K562 treated with DMSO at 1 percent for 24 hours (cell line): ENCODE data around the gene MTR. TPM values are rescaled to one million over a fixed set of nuclear protein-coding genes. Genes with fewer than 3 reads are reported as not detected.

Experiments
- total RNA-seq: library from RNA; unstranded; fragments of 300-600 nt; gene quantifications from 2 replicates; pipeline ENCODE4 v1.2.3, GENCODE V29; 2022; ENCODE audit warnings: low read depth; ENCODE audit not compliant: insufficient read depth

The MTR gene
- 8.1 and 9.0 TPM in 2 replicates for total RNA-seq

GRCh38 chr1:236795035-236795756 lies at the start of gene MTR:
Gene MTR, plus strand, starts transcription at chr1:236795292. Its CDS starts 412 bp downstream, at chr1:236795704.

Other genes starting within 250 kb of the MTR start
- gene HEATR1, start 190.8 kb upstream of the MTR start, total RNA-seq = 8.3 and 10.8 TPM in 2 replicates
- gene ACTN2, start 108.8 kb upstream of the MTR start, total RNA-seq = 0.59 and 1.1 TPM in 2 replicates
- not detected in 2 replicates for gene MT1HL1, start 209.1 kb downstream of the MTR start, total RNA-seq
- 0.06 and 0.38 TPM in 2 replicates for gene RYR2, start 246.9 kb downstream of the MTR start, total RNA-seq